Stimulated activated CD4-positive, alpha-beta T cell treated with anti-CD3 and anti-CD28 coated beads, Interleukin-4, amount 100 ng/mL, for 4 hours (primary cell): ENCODE measurements around the gene NCOR1.
"Not testable (repeated sequence)": the region's sequence is repeated elsewhere in the genome, so short reads cannot be mapped to it uniquely, and the experiment has no call there.

ENCODE experiments used
- DNase-seq, 2 experiments: peaks; one replicate each; pipeline ENCODE4 v3.0.0-alpha.2; 2020

NCOR1 gene

DNA sequence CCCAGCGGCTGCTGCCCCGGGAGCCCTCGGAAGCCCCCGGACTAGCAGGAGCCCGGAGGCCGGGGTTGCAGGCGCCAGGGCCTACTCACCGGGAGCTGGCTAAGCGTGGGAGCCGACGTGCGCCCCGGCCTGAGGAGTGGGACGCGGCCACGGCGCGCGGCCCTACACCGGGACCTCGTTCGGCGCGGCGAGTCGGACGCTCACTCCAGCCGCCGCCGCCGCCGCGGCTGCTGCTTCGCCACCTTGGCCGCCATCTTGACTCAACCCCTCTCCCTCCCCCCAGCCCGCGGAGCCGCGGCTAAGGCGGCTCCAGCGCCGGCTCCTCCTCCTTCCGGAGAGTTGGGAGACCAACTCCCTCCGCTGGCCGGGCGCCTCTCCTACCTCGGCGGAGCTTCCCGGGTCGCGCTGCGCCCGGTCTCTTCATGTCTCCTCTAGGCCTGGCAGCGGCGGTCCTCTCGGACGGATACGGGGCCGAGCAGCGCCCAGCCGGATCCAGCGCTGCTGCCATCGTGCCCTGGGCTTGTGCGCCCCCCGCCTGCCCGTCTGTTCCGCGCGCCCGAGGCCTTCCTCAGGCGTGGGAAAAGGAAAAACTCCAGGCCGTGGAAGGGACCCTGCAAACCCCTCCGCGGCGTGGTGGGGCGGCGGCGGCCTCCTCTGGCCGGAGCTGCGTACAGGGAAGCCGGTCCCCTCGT lies at the start of gene NCOR1:
Gene NCOR1 (minus strand): TSS at position 262 of the 692 bp plus-strand sequence. CDS start 20,965 bp downstream, outside the sequence.
- DNase-seq: peak; percentile 85

DNA sequence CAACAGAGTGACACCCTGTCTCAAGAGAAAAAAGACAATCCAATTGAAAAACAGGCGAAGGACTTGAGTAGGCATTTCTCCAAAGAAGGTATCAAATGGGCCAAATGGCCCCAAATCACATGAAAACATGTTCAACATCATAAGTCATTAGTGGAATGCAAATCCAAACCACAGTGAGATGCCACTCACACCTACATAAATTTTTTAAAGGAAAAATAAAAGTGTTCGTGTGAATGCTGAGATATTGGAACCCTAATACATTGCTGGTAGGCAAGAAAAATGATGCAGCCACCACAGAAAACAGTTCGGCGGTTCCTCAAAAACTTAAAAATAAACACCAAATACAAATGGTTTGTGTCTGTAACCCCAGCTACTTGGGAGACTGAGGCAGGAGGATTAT lies 46.9 kb upstream of the NCOR1 start:
- no peak for DNase-seq

DNA sequence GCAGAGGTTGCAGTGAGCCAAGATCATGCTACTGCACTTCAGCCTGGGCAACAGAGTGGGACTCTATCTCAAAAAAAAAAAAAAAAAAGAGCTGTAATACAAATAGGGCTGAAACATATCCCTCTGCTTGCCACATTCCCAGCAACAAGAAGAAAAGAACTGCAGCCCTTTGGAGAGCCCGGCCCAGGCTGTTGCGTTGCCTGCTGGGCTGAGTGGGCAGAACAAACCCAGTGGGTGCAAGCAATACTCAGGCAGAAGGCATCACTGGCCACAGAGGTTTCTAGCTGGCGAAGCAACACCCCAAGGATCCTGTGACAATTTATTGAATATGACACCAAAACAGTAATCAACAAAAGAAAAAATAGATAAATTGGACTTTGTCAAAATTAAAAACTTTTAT lies 45.7 kb upstream of the NCOR1 start:
- no peak for DNase-seq

GRCh38 chr17:16259926-16260325 lies 44.6 kb upstream of the NCOR1 start:
- DNase-seq: no peak

- DNase-seq: no peak
Observed at GRCh38 chr17:16258901-16259300, 43.6 kb upstream of the NCOR1 start.

GRCh38 chr17:16255481-16255921 lies 40.2 kb upstream of the NCOR1 start:
- DNase-seq: no peak

- DNase-seq: no peak
Observed at GRCh38 chr17:16254773-16255400, 39.6 kb upstream of the NCOR1 start.

DNA sequence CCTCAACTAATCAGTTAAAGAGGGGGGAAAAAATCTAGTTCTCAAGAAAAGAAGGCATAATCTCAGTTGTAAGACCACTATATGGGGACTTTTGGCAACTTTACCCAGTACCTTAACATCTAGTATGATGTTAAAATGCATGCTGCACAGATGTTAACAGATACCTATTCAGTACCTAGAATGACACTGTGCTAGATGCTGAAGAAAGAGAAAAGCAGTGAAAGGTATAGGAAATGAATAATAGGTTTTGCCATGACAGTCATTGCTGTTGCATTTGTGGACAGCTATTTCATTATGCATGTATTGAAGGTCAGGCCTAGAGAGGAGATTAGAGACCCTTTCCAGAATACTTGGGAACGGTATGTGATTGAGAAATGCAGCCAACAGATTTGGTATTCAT lies 36.2 kb upstream of the NCOR1 start:
- DNase-seq: no peak

DNA sequence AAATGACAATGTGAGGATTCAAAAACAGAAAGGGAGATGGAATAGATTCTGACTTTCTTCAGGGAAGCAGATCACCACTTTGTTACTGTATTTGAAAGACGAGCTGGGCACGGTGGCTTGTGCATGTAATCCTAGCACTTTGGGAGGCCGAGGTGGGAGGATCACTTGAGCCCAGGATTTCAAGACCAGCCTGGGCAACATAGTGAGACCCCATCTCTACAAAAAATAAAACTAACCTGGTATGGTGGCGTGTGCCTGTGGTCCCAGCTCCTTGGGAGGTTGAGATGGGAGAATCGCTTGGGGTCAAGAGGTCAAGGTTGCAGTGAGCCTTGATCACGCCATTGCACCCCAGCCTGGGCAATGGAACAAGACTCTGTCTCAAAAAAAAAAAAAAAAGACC lies 35.7 kb upstream of the NCOR1 start:
- DNase-seq: no peak

- DNase-seq: no peak
Observed at GRCh38 chr17:16250635-16251034, 35.3 kb upstream of the NCOR1 start.

GRCh38 chr17:16247586-16247984 lies 32.3 kb upstream of the NCOR1 start:
- DNase-seq: no peak

DNA sequence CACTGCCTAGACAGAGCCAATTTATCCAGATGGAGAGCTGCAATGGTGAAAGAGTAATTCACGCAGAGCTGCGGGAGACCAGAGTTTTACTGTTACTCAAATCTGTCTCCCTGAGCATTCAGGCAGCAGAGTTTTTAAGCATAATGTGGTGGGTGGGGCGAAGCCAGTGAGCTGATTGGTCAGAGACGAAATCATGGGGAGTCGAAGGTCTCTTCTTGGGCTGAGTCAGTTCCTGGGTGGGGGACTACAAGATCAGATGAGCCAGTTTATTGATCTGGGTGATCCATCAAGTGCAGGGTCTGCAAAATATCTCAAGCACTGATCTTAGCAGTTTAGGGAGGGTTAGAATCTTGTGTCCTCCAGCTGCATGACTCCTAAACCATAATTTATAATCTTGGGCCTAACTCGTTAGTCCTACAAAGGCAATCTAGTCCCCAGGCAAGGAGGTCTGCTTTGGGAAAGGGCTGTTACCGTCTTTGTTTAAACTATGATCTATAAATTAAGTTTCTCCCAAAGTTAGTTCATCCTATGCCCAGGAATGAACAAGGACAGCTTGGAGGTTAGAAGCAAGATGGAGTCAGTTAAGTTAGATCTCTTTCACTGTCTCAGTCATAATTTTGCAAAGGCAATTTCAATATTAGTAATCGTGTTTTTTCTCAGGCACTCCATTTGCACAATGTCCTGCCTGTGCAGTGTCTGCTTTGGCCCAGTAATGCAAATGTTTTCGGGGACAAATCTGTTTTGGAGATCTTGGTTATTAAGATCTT lies 28.6 kb upstream of the NCOR1 start:
- DNase-seq: no peak

- DNase-seq: no peak
Observed at GRCh38 chr17:16243385-16243784, 28.1 kb upstream of the NCOR1 start.

DNA sequence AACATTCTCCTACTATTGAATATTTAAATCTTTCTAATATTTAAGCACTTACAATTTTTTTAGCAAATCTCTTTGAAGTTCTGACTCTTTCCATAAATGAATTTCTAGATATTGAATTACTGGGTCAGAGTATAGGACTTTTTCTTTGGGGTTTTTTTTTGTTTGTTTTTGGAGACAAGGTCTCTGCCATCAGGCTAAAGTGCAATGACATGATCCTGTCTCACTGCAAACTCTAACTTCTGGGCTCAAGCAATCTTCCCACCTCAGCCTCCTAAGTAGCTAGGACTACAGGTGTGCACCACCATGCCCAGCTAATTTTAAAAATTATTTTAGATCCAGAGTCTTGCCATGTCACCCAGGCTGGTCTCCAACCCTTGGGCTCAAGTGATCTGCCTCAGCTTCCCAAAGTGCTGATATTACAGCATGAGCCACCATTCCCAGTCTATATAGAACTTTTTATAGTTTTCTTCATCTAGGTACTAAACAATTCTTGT lies 26.6 kb upstream of the NCOR1 start:
- DNase-seq: no peak

DNA sequence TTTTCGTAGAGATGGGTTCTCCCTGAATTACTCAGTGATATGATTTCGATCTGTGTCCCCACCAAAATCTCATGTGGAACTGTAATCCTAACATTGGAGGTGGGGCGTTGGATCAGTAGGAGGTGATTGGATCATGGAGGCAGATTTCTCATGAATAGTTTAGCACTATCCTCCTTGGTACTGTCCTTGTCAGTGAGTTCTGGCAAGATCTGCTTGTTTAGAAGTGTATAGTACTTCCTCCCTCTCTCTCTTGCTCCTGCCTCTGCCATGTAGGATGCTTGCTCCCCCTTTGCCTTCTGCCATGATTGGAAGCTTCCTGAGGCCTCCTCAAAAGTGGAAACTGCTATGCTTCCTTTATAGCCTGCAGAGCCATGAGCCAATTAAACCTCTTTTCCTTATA lies 24.6 kb upstream of the NCOR1 start:
- no peak for DNase-seq

DNA sequence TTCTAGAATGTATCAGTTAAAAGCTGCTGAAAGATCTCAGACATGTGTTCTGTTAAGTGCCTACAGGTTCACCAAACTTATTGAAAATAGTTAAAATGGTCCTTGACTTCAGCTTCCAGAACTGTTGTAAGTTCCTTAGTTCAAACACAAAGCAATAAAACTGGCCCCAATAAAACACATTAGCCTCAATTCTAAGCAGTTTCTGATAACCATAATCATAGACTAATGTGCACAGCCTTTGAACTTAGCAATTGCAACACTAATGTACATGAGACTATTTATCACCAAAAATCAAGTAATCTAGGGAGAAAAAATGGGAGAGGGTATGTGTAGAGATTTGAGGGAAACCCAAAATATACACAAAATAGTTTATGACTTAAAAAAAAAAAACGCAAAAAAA lies 17.1 kb upstream of the NCOR1 start:
- DNase-seq: no peak

DNA sequence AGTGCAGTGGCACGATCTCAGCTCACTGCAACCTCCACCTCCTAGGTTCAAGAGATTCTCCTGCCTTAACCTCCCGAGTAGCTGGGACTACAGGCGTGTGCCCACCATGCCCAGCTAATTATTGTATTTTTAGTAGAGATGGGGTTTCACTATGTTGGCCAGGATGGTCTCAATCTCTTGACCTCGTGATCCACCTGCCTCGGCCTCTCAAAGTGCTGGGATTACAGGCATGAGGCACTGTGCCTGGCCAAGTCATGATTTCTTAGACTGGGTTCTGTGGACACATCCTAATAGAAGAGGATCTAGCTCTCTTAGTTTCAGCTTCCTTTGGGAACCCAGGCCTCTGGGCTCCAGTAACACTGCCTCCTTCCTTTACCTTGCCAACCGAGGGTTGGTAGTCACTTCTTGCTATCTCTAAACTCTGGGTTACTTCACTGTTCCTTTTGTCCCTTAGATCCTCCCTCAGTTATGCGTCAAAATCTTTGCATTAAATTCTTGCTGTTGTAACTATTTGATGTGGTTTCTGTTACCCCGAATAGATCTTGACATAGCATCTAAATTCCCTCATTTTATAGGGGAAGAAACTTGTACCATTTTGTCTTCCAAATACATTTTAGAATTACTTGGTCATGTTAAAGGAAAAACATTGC lies 14.7 kb upstream of the NCOR1 start:
- not testable (repeated sequence) for DNase-seq

GRCh38 chr17:16222406-16222805 lies 7.1 kb upstream of the NCOR1 start:
- DNase-seq: no peak

DNA sequence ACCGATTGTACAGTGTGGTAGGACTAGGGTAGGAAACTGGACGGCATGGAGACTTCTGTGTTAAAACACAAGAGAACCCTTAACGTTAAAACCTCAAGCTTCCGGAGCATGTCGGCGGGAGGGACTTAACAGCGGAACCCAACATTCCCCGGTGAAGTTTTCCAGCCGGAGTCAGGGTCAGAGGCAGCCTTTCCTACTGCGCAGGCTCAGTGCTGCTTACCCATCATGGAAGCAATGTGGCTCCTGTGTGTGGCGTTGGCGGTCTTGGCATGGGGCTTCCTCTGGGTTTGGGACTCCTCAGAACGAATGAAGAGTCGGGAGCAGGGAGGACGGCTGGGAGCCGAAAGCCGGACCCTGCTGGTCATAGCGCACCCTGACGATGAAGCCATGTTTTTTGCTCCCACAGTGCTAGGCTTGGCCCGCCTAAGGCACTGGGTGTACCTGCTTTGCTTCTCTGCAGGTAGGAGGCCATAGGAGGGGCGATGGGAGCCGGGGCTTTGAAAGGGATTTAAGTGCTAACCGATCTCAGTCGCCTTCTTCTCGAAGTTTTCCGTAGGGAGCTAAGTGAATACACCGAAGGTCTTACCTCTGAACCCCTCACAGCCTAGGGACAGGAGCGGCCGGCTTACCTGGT lies 1.8 kb upstream of the NCOR1 start, which contains the start of gene PIGL:
Gene PIGL (plus strand): TSS at position 209 of the 634 bp plus-strand sequence. CDS start 17 bp downstream, at position 226.
- DNase-seq: peak; percentile 81 to 89

DNA sequence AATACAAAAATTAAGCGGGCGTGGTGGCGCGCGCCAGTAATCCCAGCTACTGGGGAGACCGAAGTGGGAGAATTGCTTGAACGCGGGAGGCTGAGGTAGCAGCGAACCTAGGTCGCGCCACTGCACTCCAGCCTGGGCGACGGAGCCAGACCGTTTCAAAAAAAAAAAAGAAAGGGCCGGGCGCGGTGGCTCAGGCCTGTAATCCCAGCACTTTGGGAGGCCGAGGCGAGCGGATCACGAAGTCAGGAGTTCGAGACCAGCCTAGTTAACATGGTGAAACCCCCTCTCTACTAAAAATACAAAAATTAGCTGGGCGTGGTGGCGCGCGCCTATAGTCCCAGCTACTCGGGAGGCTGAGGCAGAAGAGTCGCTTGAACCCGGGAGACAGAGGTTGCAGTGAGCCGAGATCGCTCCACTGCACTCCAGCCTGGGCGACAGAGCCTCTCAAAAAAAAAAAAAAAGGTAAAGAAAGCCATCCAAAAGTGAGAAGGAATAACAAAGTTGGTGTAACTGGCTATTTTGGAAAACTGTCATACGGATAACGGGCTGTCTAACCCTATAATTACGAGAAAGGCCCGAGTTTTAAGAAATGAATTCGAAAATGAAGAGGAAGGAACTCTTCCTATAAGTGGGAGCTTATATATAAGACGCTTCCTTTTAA lies 1.1 kb upstream of the NCOR1 start:
- DNase-seq: not testable (repeated sequence)

- peak in 1 of 2 experiments; percentile 5 for DNase-seq
Observed at GRCh38 chr17:16215965-16216316, 607 bp upstream of the NCOR1 start.

DNA sequence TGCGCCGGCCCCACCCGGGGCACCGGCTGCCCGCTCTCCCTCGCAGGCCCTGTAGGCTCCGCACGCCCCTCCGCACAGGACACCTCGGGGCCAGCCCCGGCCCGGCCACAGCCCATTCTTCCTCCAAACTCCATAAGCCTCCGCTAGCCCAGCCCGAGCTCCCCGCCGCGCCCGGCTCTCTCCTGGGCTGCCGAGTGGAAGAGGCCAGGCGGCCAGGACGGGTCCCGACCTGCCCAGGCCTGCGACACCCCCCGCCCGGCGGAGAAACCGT lies 397 bp downstream of the NCOR1 start:
- no peak for DNase-seq
